ENCODE results near the gene MASP1.
"Not testable (repeated sequence)": the region's sequence is repeated elsewhere in the genome, so short reads cannot be mapped to it uniquely, and the experiment has no call there.

Gene MASP1

DNA sequence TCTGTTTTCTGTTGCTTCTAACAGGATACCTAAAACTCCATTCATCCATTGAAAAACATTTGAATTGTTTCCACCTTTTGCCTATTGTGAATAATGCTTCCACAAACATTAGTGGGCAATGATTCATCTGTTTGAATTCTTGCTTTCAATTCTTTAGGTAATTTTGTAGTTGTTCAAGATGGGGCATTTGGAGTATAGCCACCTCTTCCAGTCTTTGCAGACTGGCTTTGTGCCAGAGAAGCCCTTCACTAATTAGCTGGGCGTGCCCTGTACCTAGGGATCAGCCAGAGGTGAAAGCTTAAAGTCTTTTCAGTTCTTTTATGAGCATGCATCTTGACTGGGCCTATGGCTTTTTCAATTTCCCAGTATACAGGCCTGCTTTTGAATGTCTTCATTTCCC is 83.4 kb downstream of the MASP1 start:
- H3K4ac ChIP-seq (ENCODE audit: low read depth, low read length), result no peak overlapping the region
- no peak overlapping the region for H2BK15ac ChIP-seq (replicated peaks; ENCODE audit: low read depth)
- WGBS (ENCODE audit: extremely low coverage, insufficient coverage, low lambda C conversion rate), result no CpG with 5 or more reads among the region's 1 CpG
- H3K27ac ChIP-seq (ENCODE audit: low read depth, low read length), result no peak overlapping the region
- H2BK5ac ChIP-seq (ENCODE audit: low read length), result no peak overlapping the region
- H2AK5ac ChIP-seq (ENCODE audit: low read length), result no peak overlapping the region
- no peak overlapping the region for H4K5ac ChIP-seq (ENCODE audit: low read length)
- H3K79me1 ChIP-seq (ENCODE audit: low read length), result no peaks in the 10 kb centered on the region
- no peak overlapping the region for H3K18ac ChIP-seq (ENCODE audit: low read length)
- H3K4me1 ChIP-seq (ENCODE audit: control insufficient read depth, low read depth, low read length), result peaks cover 4% of the 10 kb centered on the region
- no peak overlapping the region for H3K4me2 ChIP-seq (ENCODE audit: low read length)
- no peak overlapping the region for H4K8ac ChIP-seq (ENCODE audit: low read depth, low read length)
- H2BK120ac ChIP-seq (ENCODE audit: low read depth, low read length), result no peak overlapping the region
- no peaks in the 10 kb centered on the region for H3K36me3 ChIP-seq (ENCODE audit: control insufficient read depth, insufficient read depth, low read length)
- H3K79me2 ChIP-seq (ENCODE audit: control insufficient read depth, insufficient read depth, low read length), result no peaks in the 10 kb centered on the region
- no peak for DNase-seq
- H3K4me3 ChIP-seq (ENCODE audit: low read length), result no peak overlapping the region
- no peak overlapping the region for H3K23ac ChIP-seq (ENCODE audit: low read length)
- no peaks in the 10 kb centered on the region for H3K27me3 ChIP-seq (ENCODE audit: insufficient read depth, low read length, poor library complexity)
- no peak overlapping the region for H3K56ac ChIP-seq (ENCODE audit: low read length)
- H3K9ac ChIP-seq (ENCODE audit: low read length), result no peak overlapping the region

DNA sequence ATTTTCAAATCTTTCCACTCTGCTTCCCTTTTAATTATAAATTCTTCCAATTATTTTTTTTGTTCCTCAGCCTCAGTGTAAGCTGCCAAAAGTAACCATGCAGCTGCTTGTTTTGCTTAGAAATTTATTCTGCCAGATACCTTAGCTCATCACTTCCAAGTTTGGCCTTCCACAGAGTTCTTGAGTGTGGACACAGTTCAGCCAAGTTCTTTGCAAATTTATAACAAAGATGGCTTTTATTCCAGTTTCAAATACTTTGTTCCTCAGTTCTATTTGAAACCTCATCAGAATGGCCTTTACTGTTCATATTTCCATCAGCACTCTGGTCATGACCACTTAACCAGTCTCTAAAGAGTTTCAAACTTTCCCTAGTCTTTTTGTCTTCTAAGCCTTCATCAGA is 83.9 kb downstream of the MASP1 start:
- H3K4ac ChIP-seq (ENCODE audit: low read depth, low read length), result no peak overlapping the region
- H4K8ac ChIP-seq (ENCODE audit: low read depth, low read length), result no peak overlapping the region
- no peak overlapping the region for H2BK120ac ChIP-seq (ENCODE audit: low read depth, low read length)
- H3K4me3 ChIP-seq (ENCODE audit: low read length), result no peak overlapping the region
- no peak overlapping the region for H2BK15ac ChIP-seq (replicated peaks; ENCODE audit: low read depth)
- DNase-seq, result no peak
- H3K79me1 ChIP-seq (ENCODE audit: low read length), result no peaks in the 10 kb centered on the region
- H3K56ac ChIP-seq (ENCODE audit: low read length), result no peak overlapping the region
- no peak overlapping the region for H3K23ac ChIP-seq (ENCODE audit: low read length)
- no peaks in the 10 kb centered on the region for H3K79me2 ChIP-seq (ENCODE audit: control insufficient read depth, insufficient read depth, low read length)
- H3K9ac ChIP-seq (ENCODE audit: low read length), result no peak overlapping the region
- no peak overlapping the region for H3K4me2 ChIP-seq (ENCODE audit: low read length)
- no peaks in the 10 kb centered on the region for H3K27me3 ChIP-seq (ENCODE audit: insufficient read depth, low read length, poor library complexity)
- H2AK5ac ChIP-seq (ENCODE audit: low read length), result no peak overlapping the region
- no peak overlapping the region for H3K27ac ChIP-seq (ENCODE audit: low read depth, low read length)
- no peak overlapping the region for H2BK5ac ChIP-seq (ENCODE audit: low read length)
- peaks cover 4% of the 10 kb centered on the region for H3K4me1 ChIP-seq (ENCODE audit: control insufficient read depth, low read depth, low read length)
- no peaks in the 10 kb centered on the region for H3K36me3 ChIP-seq (ENCODE audit: control insufficient read depth, insufficient read depth, low read length)
- H4K5ac ChIP-seq (ENCODE audit: low read length), result no peak overlapping the region
- no peak overlapping the region for H3K18ac ChIP-seq (ENCODE audit: low read length)

- no peaks in the 10 kb centered on the region for H3K27me3 ChIP-seq (ENCODE audit: insufficient read depth, low read length, poor library complexity)
- no peak overlapping the region for H2BK5ac ChIP-seq (ENCODE audit: low read length)
- DNase-seq, result no peak
- no peak overlapping the region for H2BK120ac ChIP-seq (ENCODE audit: low read depth, low read length)
- H3K4ac ChIP-seq (ENCODE audit: low read depth, low read length), result no peak overlapping the region
- H3K23ac ChIP-seq (ENCODE audit: low read length), result no peak overlapping the region
- H4K5ac ChIP-seq (ENCODE audit: low read length), result no peak overlapping the region
- H3K36me3 ChIP-seq (ENCODE audit: control insufficient read depth, insufficient read depth, low read length), result no peaks in the 10 kb centered on the region
- H2AK5ac ChIP-seq (ENCODE audit: low read length), result no peak overlapping the region
- H3K4me3 ChIP-seq (ENCODE audit: low read length), result no peak overlapping the region
- no peaks in the 10 kb centered on the region for H3K79me1 ChIP-seq (ENCODE audit: low read length)
- H3K79me2 ChIP-seq (ENCODE audit: control insufficient read depth, insufficient read depth, low read length), result no peaks in the 10 kb centered on the region
- H3K4me1 ChIP-seq (ENCODE audit: control insufficient read depth, low read depth, low read length), result peaks cover 4% of the 10 kb centered on the region
- no peak overlapping the region for H3K9ac ChIP-seq (ENCODE audit: low read length)
- no CpG with 5 or more reads among the region's 2 CpGs for WGBS (ENCODE audit: extremely low coverage, insufficient coverage, low lambda C conversion rate)
- H2BK15ac ChIP-seq (replicated peaks; ENCODE audit: low read depth), result no peak overlapping the region
- H3K4me2 ChIP-seq (ENCODE audit: low read length), result no peak overlapping the region
- no peak overlapping the region for H3K18ac ChIP-seq (ENCODE audit: low read length)
- H3K27ac ChIP-seq (ENCODE audit: low read depth, low read length), result no peak overlapping the region
- no peak overlapping the region for H4K8ac ChIP-seq (ENCODE audit: low read depth, low read length)
- no peak overlapping the region for H3K56ac ChIP-seq (ENCODE audit: low read length)
Observed at GRCh38 chr3:187207062-187207461, 84.5 kb downstream of the MASP1 start.

GRCh38 chr3:187205683-187206082 is 85.9 kb downstream of the MASP1 start:
- Histone ChIP-seq H3K4ac (ENCODE audit: low read depth, low read length) (no peak overlapping the region), H3K4me1 (ENCODE audit: control insufficient read depth, low read depth, low read length) (peaks cover 2% of the 10 kb centered on the region), H2BK5ac (ENCODE audit: low read length) (no peak overlapping the region), H4K8ac (ENCODE audit: low read depth, low read length) (no peak overlapping the region), H3K79me1 (ENCODE audit: low read length) (no peaks in the 10 kb centered on the region), H3K4me3 (ENCODE audit: low read length) (no peak overlapping the region), H2AK5ac (ENCODE audit: low read length) (no peak overlapping the region), H3K18ac (ENCODE audit: low read length) (no peak overlapping the region), H3K9ac (ENCODE audit: low read length) (no peak overlapping the region), H4K5ac (ENCODE audit: low read length) (no peak overlapping the region), H2BK15ac (replicated peaks; ENCODE audit: low read depth) (no peak overlapping the region), H2BK120ac (ENCODE audit: low read depth, low read length) (no peak overlapping the region), H3K36me3 (ENCODE audit: control insufficient read depth, insufficient read depth, low read length) (no peaks in the 10 kb centered on the region), H3K4me2 (ENCODE audit: low read length) (no peak overlapping the region), H3K27me3 (ENCODE audit: insufficient read depth, low read length, poor library complexity) (no peaks in the 10 kb centered on the region), H3K79me2 (ENCODE audit: control insufficient read depth, insufficient read depth, low read length) (no peaks in the 10 kb centered on the region), H3K56ac (ENCODE audit: low read length) (no peak overlapping the region), H3K23ac (ENCODE audit: low read length) (no peak overlapping the region), H3K27ac (ENCODE audit: low read depth, low read length) (no peak overlapping the region)
- no CpG with 5 or more reads among the region's 2 CpGs for WGBS (ENCODE audit: extremely low coverage, insufficient coverage, low lambda C conversion rate)
- no peak for DNase-seq

DNA sequence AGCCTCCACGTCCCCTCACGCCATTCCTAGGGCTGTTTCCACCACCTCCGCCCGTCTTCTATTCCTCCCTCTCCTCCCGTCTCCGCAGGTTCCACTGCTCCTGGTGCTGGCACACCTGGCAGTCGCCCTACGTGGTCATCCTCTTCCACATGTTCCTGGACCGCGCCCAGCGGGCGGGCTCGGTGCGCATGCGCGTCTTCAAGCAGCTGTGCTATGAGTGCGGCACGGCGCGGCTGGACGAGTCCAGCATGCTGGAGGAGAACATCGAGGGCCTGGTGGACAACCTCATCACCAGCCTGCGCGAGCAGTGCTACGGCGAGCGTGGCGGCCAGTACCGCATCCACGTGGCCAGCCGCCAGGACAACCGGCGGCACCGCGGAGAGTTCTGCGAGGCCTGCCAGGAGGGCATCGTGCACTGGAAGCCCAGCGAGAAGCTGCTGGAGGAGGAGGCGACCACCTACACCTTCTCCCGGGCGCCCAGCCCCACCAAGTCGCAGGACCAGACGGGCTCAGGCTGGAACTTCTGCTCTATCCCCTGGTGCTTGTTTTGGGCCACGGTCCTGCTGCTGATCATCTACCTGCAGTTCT is 92.0 kb downstream of the MASP1 start:
- not testable (repeated sequence) for H3K56ac ChIP-seq (ENCODE audit: low read length); H4K5ac ChIP-seq (ENCODE audit: low read length); H3K4me3 ChIP-seq (ENCODE audit: low read length); H2BK5ac ChIP-seq (ENCODE audit: low read length); H3K79me1 ChIP-seq (ENCODE audit: low read length); H3K79me2 ChIP-seq (ENCODE audit: control insufficient read depth, insufficient read depth, low read length); H3K23ac ChIP-seq (ENCODE audit: low read length); H3K9ac ChIP-seq (ENCODE audit: low read length); DNase-seq; H2AK5ac ChIP-seq (ENCODE audit: low read length); H3K36me3 ChIP-seq (ENCODE audit: control insufficient read depth, insufficient read depth, low read length); H4K8ac ChIP-seq (ENCODE audit: low read depth, low read length); H2BK15ac ChIP-seq (replicated peaks; ENCODE audit: low read depth); H3K4me1 ChIP-seq (ENCODE audit: control insufficient read depth, low read depth, low read length); H3K27me3 ChIP-seq (ENCODE audit: insufficient read depth, low read length, poor library complexity); H2BK120ac ChIP-seq (ENCODE audit: low read depth, low read length); H3K4ac ChIP-seq (ENCODE audit: low read depth, low read length); H3K27ac ChIP-seq (ENCODE audit: low read depth, low read length); H3K18ac ChIP-seq (ENCODE audit: low read length); H3K4me2 ChIP-seq (ENCODE audit: low read length)
- WGBS (ENCODE audit: extremely low coverage, insufficient coverage, low lambda C conversion rate), result no CpG with 5 or more reads among the region's 44 CpGs

- H3K79me2 ChIP-seq (ENCODE audit: control insufficient read depth, insufficient read depth, low read length), result no peaks in the 10 kb centered on the region
- H3K56ac ChIP-seq (ENCODE audit: low read length), result no peak overlapping the region
Observed at GRCh38 chr3:187198490-187198889, 93.0 kb downstream of the MASP1 start.

More at GRCh38 chr3:187198490-187198889, 93.0 kb downstream of the MASP1 start:
- H3K23ac ChIP-seq (ENCODE audit: low read length), result no peak overlapping the region
- DNase-seq, result no peak
- no CpG with 5 or more reads among the region's 4 CpGs for WGBS (ENCODE audit: extremely low coverage, insufficient coverage, low lambda C conversion rate)
- no peak overlapping the region for H4K5ac ChIP-seq (ENCODE audit: low read length)
- no peak overlapping the region for H3K4me2 ChIP-seq (ENCODE audit: low read length)
- H2BK5ac ChIP-seq (ENCODE audit: low read length), result no peak overlapping the region
- no peak overlapping the region for H3K4ac ChIP-seq (ENCODE audit: low read depth, low read length)
- no peak overlapping the region for H3K18ac ChIP-seq (ENCODE audit: low read length)
- H2BK15ac ChIP-seq (replicated peaks; ENCODE audit: low read depth), result no peak overlapping the region
- no peaks in the 10 kb centered on the region for H3K36me3 ChIP-seq (ENCODE audit: control insufficient read depth, insufficient read depth, low read length)
- H3K79me1 ChIP-seq (ENCODE audit: low read length), result no peaks in the 10 kb centered on the region
- H3K27ac ChIP-seq (ENCODE audit: low read depth, low read length), result no peak overlapping the region
- no peak overlapping the region for H3K4me3 ChIP-seq (ENCODE audit: low read length)
- H4K8ac ChIP-seq (ENCODE audit: low read depth, low read length), result no peak overlapping the region
- no peaks in the 10 kb centered on the region for H3K27me3 ChIP-seq (ENCODE audit: insufficient read depth, low read length, poor library complexity)
- no peaks in the 10 kb centered on the region for H3K4me1 ChIP-seq (ENCODE audit: control insufficient read depth, low read depth, low read length)
- H3K9ac ChIP-seq (ENCODE audit: low read length), result no peak overlapping the region
- no peak overlapping the region for H2BK120ac ChIP-seq (ENCODE audit: low read depth, low read length)
- H2AK5ac ChIP-seq (ENCODE audit: low read length), result no peak overlapping the region

Measured in mesendoderm (in vitro differentiated cells).